ENCODE data around the gene ANKH. TPM values are rescaled to one million over a fixed set of nuclear protein-coding genes. Genes with fewer than 3 reads are reported as not detected.
A peak's percentile ranks its signal among the peaks of the same experiment; 100 is the strongest.

The ANKH gene
- total RNA-seq, 1 donor from 2014 or later: 0.19 TPM

DNA sequence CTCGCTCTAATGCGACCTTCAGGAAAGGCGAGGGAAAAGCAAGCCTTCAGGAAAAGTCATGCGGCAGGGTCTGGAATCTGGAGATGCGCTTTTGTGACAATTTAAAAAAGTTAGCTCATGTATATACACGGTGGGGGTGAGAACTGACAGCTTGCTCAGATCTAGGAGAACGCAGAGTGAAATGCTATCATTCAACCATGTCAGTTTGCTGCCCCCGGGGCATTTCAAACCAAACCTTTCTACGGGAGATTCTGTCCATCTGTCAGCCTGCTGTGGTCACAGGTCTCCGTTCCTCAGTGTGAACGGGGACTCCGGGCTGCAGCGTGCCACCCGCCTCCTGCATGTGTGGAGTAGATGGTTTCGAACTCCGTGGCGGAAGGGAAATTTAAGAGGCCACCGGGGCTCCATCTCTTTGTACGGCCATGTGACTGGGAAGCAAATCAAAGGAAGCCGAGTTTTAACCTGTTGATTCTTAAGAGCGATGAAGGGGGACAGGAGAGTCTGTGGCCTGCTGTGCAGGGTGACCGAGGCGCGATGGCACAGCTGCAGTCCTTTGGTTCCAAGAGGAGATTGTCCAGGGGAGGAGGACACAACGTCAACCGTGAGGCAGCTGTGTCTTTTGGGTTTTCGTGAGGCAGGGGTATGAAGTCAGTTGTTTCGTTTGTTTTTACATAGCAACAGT lies 161.1 kb downstream of the ANKH start:
- no peak overlapping the region for H3K4me3 ChIP-seq
- no peaks in the 10 kb centered on the region for H3K79me2 ChIP-seq (ENCODE audit: low read depth)
- H3K36me3 ChIP-seq: no peaks in the 10 kb centered on the region
- H3K9ac ChIP-seq: no peak overlapping the region
- no peak overlapping the region for H3K4me2 ChIP-seq
- DNase-seq (ENCODE audit: low spot score): no peak
- Mint-ChIP-seq H3K27me3 (ENCODE audit: insufficient read depth, low read depth) (peaks cover 5% of the 10 kb centered on the region), H3K9me3 (no peaks in the 10 kb centered on the region), H3K4me1 (no peaks in the 10 kb centered on the region), H3K27ac (peak overlapping the region; percentile 50), H3K4me3 (no peak overlapping the region), H3K36me3 (peaks cover 51% of the 10 kb centered on the region)
- H2AFZ ChIP-seq (replicated peaks): no peak overlapping the region
- no peaks in the 10 kb centered on the region for H3K4me1 ChIP-seq
- H3K9me3 ChIP-seq (ENCODE audit: low read depth): no peaks in the 10 kb centered on the region
- TF ChIP-seq EZH2 (IDR thresholded peaks at IDR 0.05) (no peak), EZH2phosphoT487 (IDR thresholded peaks at IDR 0.05) (no peak)
- TF ChIP-seq, protein P1, sequence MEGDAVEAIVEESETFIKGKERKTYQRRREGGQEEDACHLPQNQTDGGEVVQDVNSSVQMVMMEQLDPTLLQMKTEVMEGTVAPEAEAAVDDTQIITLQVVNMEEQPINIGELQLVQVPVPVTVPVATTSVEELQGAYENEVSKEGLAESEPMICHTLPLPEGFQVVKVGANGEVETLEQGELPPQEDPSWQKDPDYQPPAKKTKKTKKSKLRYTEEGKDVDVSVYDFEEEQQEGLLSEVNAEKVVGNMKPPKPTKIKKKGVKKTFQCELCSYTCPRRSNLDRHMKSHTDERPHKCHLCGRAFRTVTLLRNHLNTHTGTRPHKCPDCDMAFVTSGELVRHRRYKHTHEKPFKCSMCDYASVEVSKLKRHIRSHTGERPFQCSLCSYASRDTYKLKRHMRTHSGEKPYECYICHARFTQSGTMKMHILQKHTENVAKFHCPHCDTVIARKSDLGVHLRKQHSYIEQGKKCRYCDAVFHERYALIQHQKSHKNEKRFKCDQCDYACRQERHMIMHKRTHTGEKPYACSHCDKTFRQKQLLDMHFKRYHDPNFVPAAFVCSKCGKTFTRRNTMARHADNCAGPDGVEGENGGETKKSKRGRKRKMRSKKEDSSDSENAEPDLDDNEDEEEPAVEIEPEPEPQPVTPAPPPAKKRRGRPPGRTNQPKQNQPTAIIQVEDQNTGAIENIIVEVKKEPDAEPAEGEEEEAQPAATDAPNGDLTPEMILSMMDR (IDR thresholded peaks at IDR 0.05): no peak
- no peaks in the 10 kb centered on the region for H4K20me1 ChIP-seq (ENCODE audit: low read depth)
- no peaks in the 10 kb centered on the region for H3F3A ChIP-seq (ENCODE audit: low read depth)
- H3K27ac ChIP-seq: no peak overlapping the region
- no peaks in the 10 kb centered on the region for H3K27me3 ChIP-seq

GRCh38 chr5:14708551-14708950 lies 163.0 kb downstream of the ANKH start:
- no peaks in the 10 kb centered on the region for H3K9me3 Mint-ChIP-seq
- no peak for DNase-seq (ENCODE audit: low spot score)
- H3F3A ChIP-seq (ENCODE audit: low read depth): no peaks in the 10 kb centered on the region
- no peaks in the 10 kb centered on the region for H3K27me3 ChIP-seq
- no peak overlapping the region for H3K4me3 ChIP-seq
- H4K20me1 ChIP-seq (ENCODE audit: low read depth): no peaks in the 10 kb centered on the region
- no peaks in the 10 kb centered on the region for H3K9me3 ChIP-seq (ENCODE audit: low read depth)
- H3K4me1 ChIP-seq: no peaks in the 10 kb centered on the region
- no peaks in the 10 kb centered on the region for H3K4me1 Mint-ChIP-seq
- no peak overlapping the region for H3K4me2 ChIP-seq
- no peak overlapping the region for H3K9ac ChIP-seq
- H3K79me2 ChIP-seq (ENCODE audit: low read depth): no peaks in the 10 kb centered on the region
- peaks cover 5% of the 10 kb centered on the region for H3K27me3 Mint-ChIP-seq (ENCODE audit: insufficient read depth, low read depth)
- TF ChIP-seq, protein P1 (IDR thresholded peaks at IDR 0.05): no peak
- no peak for TF ChIP-seq EZH2 (IDR thresholded peaks at IDR 0.05)
- no peak for TF ChIP-seq EZH2phosphoT487 (IDR thresholded peaks at IDR 0.05)
- H3K36me3 Mint-ChIP-seq: peaks cover 46% of the 10 kb centered on the region
- no peak overlapping the region for H3K4me3 Mint-ChIP-seq
- no peak overlapping the region for H3K27ac ChIP-seq
- no peaks in the 10 kb centered on the region for H3K36me3 ChIP-seq
- H3K27ac Mint-ChIP-seq: no peak overlapping the region
- no peak overlapping the region for H2AFZ ChIP-seq (replicated peaks)

- no peak overlapping the region for H3K4me3 Mint-ChIP-seq
- H3K9ac ChIP-seq: no peak overlapping the region
- H3F3A ChIP-seq (ENCODE audit: low read depth): no peaks in the 10 kb centered on the region
- no peaks in the 10 kb centered on the region for H3K9me3 ChIP-seq (ENCODE audit: low read depth)
- no peak overlapping the region for H3K4me3 ChIP-seq
- no peaks in the 10 kb centered on the region for H3K79me2 ChIP-seq (ENCODE audit: low read depth)
- TF ChIP-seq, protein P1 (IDR thresholded peaks at IDR 0.05): no peak
- TF ChIP-seq EZH2phosphoT487 (IDR thresholded peaks at IDR 0.05) (no peak), EZH2 (IDR thresholded peaks at IDR 0.05) (no peak)
- no peak for DNase-seq (ENCODE audit: low spot score)
- H4K20me1 ChIP-seq (ENCODE audit: low read depth): no peaks in the 10 kb centered on the region
- H3K27ac Mint-ChIP-seq: no peak overlapping the region
- no peak overlapping the region for H3K4me2 ChIP-seq
- no peak overlapping the region for H2AFZ ChIP-seq (replicated peaks)
- H3K36me3 ChIP-seq: no peaks in the 10 kb centered on the region
- H3K27ac ChIP-seq: no peak overlapping the region
- H3K27me3 Mint-ChIP-seq (ENCODE audit: insufficient read depth, low read depth): peaks cover 2% of the 10 kb centered on the region
- H3K27me3 ChIP-seq: no peaks in the 10 kb centered on the region
- H3K36me3 Mint-ChIP-seq: peaks cover 44% of the 10 kb centered on the region
- H3K4me1 ChIP-seq: no peaks in the 10 kb centered on the region
- H3K4me1 Mint-ChIP-seq: no peaks in the 10 kb centered on the region
- no peaks in the 10 kb centered on the region for H3K9me3 Mint-ChIP-seq
Observed at GRCh38 chr5:14707811-14708390, 163.7 kb downstream of the ANKH start.

Measured in neural progenitor cell (in vitro differentiated cells).